SU-DHL-6 (cell line): ENCODE results near the gene RHOB.

Source experiments
- EZH2phosphoT487 ChIP-seq: fragments of 200-600 bp; sonication (generic), shearing (Covaris generic); conservative IDR thresholded peaks from 2 replicates; pipeline ENCODE4 v1.6.1; 2018; ENCODE audit warnings: mild to moderate bottlenecking, antibody characterized with exemption, low read length, moderate library complexity, mixed read lengths
- TF ChIP-seq, protein P1 (sequence below): fragments of 200-600 bp; sonication (generic); IDR thresholded peaks from one replicate; pipeline ENCODE4 v1.5.1; 2017; ENCODE audit warnings: antibody characterized with exemption, mild to moderate bottlenecking, low read length, moderate library complexity; ENCODE audit not compliant: insufficient read depth, poor library complexity, severe bottlenecking

DNA sequence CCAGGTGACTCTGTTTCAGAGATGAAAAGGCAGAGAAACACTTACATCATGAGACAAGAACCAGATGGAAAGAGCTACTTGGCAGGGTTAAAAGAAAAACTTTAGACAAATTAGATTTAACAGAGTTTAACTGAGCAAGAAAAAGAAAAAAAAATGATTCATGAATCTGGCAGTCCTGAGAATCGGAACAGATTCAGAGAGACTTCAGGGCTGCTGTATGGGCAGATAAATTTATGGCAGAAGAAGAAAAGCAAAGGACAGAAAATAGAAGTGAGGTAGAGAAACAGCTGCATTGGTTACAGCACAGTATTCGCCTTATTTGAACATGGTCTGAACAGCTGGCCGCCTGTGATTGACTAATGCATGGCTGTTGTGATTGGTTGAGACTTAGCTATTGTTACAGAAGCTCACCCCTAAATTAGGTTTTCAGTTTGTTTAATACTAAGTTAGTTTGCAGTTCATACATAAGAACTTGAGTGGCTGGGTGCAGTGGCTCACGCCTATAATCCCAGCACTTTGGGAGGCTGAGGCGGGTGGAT is 43.0 kb upstream of the RHOB start:
- TF ChIP-seq, protein P1, sequence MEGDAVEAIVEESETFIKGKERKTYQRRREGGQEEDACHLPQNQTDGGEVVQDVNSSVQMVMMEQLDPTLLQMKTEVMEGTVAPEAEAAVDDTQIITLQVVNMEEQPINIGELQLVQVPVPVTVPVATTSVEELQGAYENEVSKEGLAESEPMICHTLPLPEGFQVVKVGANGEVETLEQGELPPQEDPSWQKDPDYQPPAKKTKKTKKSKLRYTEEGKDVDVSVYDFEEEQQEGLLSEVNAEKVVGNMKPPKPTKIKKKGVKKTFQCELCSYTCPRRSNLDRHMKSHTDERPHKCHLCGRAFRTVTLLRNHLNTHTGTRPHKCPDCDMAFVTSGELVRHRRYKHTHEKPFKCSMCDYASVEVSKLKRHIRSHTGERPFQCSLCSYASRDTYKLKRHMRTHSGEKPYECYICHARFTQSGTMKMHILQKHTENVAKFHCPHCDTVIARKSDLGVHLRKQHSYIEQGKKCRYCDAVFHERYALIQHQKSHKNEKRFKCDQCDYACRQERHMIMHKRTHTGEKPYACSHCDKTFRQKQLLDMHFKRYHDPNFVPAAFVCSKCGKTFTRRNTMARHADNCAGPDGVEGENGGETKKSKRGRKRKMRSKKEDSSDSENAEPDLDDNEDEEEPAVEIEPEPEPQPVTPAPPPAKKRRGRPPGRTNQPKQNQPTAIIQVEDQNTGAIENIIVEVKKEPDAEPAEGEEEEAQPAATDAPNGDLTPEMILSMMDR = no peak
- no peak for TF ChIP-seq EZH2phosphoT487
